ENCODE data around the gene IGFBP6.

GRCh38 chr12:53145383-53146260 lies 48.2 kb downstream of the IGFBP6 start:
- no peak for TF ChIP-seq POLR2A (IDR thresholded peaks at IDR 0.05; ENCODE audit: low read length)
- no peak for TF ChIP-seq GATA1 (IDR thresholded peaks at IDR 0.05; ENCODE audit: low read depth, low read length)

All from erythroblast (primary cell).